ENCODE results near the gene PDE5A. TPM values are rescaled to one million over a fixed set of nuclear protein-coding genes. Genes with fewer than 3 reads are reported as not detected.

PDE5A gene
- total RNA-seq, 4 donors from 2014 or later, result 13.7 to 30.0 (median 17.6) TPM

DNA sequence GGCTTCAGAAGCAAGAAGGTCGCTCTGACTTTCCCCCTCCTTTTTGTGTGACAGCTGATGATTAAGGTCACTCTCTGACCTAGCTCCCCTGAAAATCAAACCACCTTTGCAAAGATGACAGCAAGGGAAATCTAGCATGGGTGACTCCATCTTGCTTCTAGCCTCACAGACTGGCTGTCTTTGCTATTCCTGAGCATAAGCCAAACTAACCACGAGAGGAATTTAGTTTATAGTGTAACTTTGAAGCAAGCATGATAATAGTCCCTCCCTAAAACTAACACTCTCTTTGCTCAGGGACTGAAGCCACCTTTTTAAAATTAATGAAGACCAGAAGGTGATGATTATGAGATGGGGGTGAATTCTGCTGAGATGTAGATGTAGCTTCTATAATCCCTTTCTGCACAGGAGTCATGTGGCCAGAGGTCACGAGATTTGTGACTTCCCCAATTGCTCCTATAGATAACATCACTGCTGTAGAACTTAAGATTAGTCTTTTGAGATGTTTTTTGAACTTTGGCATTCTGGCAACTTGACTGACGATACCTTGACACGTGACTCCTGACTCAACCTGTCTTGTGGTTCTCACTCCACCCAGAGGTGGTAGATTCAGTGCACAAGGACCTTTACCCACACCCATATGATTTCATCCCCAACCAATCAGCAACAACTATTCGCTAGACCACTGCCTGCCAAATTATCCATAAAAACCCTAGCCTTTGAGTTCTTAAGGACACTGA is 14.9 kb upstream of the PDE5A start:
- TF ChIP-seq, protein P1, sequence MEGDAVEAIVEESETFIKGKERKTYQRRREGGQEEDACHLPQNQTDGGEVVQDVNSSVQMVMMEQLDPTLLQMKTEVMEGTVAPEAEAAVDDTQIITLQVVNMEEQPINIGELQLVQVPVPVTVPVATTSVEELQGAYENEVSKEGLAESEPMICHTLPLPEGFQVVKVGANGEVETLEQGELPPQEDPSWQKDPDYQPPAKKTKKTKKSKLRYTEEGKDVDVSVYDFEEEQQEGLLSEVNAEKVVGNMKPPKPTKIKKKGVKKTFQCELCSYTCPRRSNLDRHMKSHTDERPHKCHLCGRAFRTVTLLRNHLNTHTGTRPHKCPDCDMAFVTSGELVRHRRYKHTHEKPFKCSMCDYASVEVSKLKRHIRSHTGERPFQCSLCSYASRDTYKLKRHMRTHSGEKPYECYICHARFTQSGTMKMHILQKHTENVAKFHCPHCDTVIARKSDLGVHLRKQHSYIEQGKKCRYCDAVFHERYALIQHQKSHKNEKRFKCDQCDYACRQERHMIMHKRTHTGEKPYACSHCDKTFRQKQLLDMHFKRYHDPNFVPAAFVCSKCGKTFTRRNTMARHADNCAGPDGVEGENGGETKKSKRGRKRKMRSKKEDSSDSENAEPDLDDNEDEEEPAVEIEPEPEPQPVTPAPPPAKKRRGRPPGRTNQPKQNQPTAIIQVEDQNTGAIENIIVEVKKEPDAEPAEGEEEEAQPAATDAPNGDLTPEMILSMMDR (IDR thresholded peaks at IDR 0.05; ENCODE audit: low read depth), result no peak

DNA sequence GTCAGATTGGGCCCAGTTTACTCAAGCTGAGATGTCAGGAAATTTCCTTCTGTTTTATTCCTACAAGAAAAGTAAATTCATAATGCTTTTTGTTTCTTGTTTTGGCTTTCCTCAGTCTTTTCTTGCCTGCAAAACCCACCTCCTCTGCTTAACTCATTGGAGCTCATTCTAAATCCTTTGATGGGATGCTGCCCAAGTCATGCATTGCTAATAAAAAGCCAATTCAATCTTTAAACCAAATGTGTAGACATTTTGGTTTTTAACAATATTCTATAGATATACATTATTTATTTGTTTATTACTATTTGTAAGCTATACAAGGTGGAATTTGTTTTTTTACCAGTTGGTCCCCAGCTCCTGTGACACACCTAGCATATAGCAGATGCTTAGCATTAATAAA is 13.2 kb upstream of the PDE5A start:
- TF ChIP-seq, protein P1 (IDR thresholded peaks at IDR 0.05; ENCODE audit: low read depth), result no peak

DNA sequence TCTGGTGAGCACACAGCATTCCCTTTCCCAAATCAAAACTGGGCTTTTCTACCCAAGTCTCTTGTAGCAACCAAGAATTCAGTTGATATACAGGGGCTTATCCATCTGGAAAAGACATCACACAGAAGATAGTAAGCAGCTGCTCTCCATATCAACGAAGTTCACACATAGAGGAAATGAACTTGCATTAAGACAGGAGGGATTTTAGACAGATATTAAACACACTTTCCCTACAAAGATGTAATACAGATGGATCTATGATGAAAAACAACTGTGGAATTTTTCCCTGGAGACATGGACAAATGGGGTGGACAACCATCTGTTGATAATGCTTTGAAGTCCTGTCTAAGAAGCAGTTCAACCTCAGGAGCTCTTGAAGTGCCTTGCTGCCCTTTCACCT is 9.8 kb upstream of the PDE5A start:
- TF ChIP-seq, protein P1 (IDR thresholded peaks at IDR 0.05; ENCODE audit: low read depth), result no peak

DNA sequence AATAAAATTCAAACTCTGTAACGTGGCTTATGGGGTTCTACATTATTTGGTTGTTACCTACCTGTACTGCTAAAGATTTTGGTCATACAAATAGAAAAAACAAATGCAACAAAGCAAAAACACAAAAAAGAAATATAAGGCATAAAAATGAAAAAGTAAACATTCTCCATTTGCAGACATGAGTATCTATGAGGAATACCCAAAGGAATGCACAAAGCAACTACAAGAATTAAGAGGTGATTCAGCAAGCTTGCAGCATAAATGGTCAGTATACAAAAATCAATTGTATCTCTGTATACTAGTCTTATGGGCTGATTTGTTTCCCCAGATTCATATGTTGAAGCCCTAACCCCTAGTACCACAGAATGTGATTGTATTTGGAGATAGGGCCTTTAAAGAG is 3.6 kb upstream of the PDE5A start:
- TF ChIP-seq, protein P1 (IDR thresholded peaks at IDR 0.05; ENCODE audit: low read depth), result no peak

DNA sequence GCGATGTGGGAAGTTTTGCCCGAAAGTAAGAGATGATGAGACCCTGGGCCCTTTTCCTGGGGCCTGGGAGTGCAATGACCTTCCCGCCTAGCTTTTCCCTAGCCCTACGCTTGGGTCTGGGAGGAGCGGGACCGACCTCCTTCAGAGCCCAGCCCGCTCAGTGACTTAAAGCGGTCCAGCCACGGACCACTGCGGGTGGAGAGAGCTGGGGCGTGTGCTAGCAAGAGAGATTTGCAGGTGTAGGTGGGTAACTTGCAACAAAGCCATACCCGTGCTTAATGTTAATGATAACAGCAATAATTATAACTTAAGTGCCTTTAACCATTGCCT is 503 bp upstream of the PDE5A start:
- TF ChIP-seq, protein P1 (IDR thresholded peaks at IDR 0.05; ENCODE audit: low read depth), result no peak

DNA sequence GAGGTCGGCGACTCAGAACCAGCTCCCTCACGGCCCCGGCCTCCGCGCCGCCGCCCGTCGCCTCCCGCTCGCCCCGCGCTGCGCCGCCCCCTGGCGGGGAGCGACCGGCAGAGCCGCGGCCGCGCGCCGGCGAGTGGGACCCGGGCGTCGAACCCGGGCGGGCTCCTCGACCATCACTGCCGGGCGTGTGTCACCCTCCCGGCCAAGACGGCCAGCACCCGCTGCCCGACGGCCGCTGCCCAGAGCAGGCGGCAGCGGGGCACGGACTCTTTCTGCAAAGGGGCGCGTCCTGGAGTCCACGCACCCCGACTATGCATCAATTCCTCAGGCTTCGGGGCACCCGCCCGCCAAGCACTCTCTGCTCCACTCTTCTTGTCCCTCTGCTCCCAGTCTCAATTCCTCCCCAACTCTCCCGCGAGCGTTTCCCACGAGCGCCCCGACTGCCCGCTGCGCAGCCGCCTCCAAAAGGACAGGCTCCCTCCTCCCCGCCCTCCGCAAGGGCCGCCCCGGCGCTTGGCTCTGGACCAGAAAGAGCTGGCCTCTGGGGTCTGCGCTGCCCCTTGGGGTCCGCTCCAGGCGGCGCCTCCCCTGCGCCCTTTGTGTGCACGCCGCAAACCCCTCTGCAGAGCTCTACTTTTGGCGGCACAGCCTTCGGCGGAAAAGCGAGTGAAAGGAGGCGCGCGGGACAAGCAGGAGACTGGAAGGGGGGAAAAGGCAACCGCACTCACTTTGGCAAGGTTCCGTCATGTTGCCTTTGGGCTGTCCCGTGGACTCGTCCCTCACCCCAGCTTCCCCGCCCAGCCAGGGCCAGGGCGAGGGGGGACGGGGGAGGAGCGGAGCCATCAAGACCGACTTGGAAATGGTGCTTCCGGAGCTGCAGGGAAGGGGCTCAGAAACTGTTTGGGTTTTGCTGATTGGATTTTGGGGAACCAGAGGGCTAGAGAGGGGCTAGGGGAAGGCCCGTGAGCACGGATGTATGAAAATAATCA is 1.0 kb downstream of the PDE5A start:
- TF ChIP-seq, protein P1 (IDR thresholded peaks at IDR 0.05; ENCODE audit: low read depth), result no peak

DNA sequence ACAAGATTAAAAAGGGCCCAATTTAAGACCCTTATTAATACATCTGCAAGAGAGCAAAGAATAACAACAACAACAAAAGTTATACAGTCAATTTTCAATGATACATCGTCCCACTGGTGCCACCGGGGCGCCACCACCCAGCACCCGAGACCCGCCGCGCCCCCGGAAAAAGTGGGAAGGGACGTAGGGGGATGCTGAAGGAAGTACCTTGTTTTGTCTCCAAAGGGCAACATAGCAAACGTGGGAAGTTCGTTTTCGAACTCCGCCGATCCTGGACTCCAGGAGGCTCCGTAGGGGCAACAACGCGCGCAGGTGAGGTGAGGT is 1.7 kb downstream of the PDE5A start:
- TF ChIP-seq, protein P1 (IDR thresholded peaks at IDR 0.05; ENCODE audit: low read depth), result no peak
